H1 (cell line): Measurements from ENCODE around the gene CDRT15. TPM values are rescaled to one million over a fixed set of nuclear protein-coding genes. Genes with fewer than 3 reads are reported as not detected.

Source experiments
- ASH2L ChIP-seq: fragments of 200-600, 300-600 bp; sonication (generic); IDR thresholded peaks from one replicate; pipeline ENCODE4 v1.7.1; 2017; ENCODE audit warnings: low read length
- CBX8 ChIP-seq: fragments of 300-800, 300-1000 bp; sonication (generic); IDR thresholded peaks from 2 replicates; pipeline ENCODE4 v1.7.1; 2016; ENCODE audit warnings: low read depth, low read length, borderline replicate concordance
- CEBPB ChIP-seq: IDR thresholded peaks from 2 replicates; pipeline ENCODE4 v1.6.1; 2012; ENCODE audit warnings: low read depth, low read length
- CHD7 ChIP-seq: fragments of 300-600 bp; sonication (generic); IDR thresholded peaks from 2 replicates; pipeline ENCODE4 v1.7.1; 2012; ENCODE audit warnings: low read length, moderate library complexity, mild to moderate bottlenecking, inconsistent platforms; ENCODE audit not compliant: insufficient replicate concordance
- PHF8 ChIP-seq: fragments of 200-600 bp; sonication (generic); conservative IDR thresholded peaks from 2 replicates; pipeline ENCODE4 v1.7.1; 2012; ENCODE audit warnings: low read depth, mild to moderate bottlenecking, inconsistent platforms, low read length, moderate library complexity
- RAD21 ChIP-seq, 2 experiments: IDR thresholded peaks in 1 of 2; conservative IDR thresholded peaks in 1 of 2; 2 replicates each; pipeline ENCODE4 v1.6.1; 2011; ENCODE audit warnings: low read depth in 2 of 2, low read length in 2 of 2, improper control_type of control experiment in 1 of 2, inconsistent platforms in 1 of 2, mild to moderate bottlenecking in 1 of 2, moderate library complexity in 1 of 2
- TEAD4 ChIP-seq: IDR thresholded peaks from 2 replicates; pipeline ENCODE4 v1.6.1; 2012; ENCODE audit warnings: low read depth, low read length, inconsistent platforms, mixed read lengths
- polyA plus RNA-seq, 7 experiments: library from polyadenylated mRNA; depleted of rRNA in 3 of 7; stranded (reverse) in 5 of 7; unstranded in 2 of 7; fragments of >200 nt in 5 of 7; fragments of 200-250 nt in 2 of 7; gene quantifications; 1 replicate in 5 of 7; 2 replicates in 1 of 7; 4 replicates in 1 of 7; pipeline versions ENCODE4 v1.2.1 to v1.2.3, GENCODE V29; 2011 to 2013; ENCODE audit warnings: missing spikeins in 2 of 7, mixed read lengths in 2 of 7
- total RNA-seq: library from RNA; stranded (reverse); fragmentation: NEBNext Ultra II Directional; extraction: Animal tissue kit (Norgen Biotek cat#: 25700); gene quantifications from 2 replicates; pipeline ENCODE4 v1.2.1, GENCODE V29; 2021

Gene CDRT15
- total and polyA plus RNA-seq, 2 of the 8 experiments (the other 6 are each of a cell fraction or from before 2014, with no cell fraction given), result not detected

- TF ChIP-seq CHD7 (no peak), CEBPB (no peak), TEAD4 (no peak), CBX8 (no peak), ASH2L (no peak), PHF8 (no peak), RAD21 (IDR thresholded peaks at IDR 0.05 in 1 of 2, conservative IDR thresholded peaks at IDR 0.05 in 1 of 2; ENCODE audit: low read depth in 2 of 2, low read length in 2 of 2) (no peak)
Measured at GRCh38 chr17:14225254-14225980, 11.2 kb downstream of the CDRT15 start (continued).
